GM21717 (cell line): Measurements from ENCODE around the gene FAM200B.

Experiments used
- ATAC-seq: cut with Tn5 transposase; IDR thresholded peaks from one replicate; pipeline ENCODE4 v1.9.1; 2021; ENCODE audit warnings: mild to moderate bottlenecking, moderate library complexity; ENCODE audit not compliant: unreplicated experiment

The FAM200B gene

DNA sequence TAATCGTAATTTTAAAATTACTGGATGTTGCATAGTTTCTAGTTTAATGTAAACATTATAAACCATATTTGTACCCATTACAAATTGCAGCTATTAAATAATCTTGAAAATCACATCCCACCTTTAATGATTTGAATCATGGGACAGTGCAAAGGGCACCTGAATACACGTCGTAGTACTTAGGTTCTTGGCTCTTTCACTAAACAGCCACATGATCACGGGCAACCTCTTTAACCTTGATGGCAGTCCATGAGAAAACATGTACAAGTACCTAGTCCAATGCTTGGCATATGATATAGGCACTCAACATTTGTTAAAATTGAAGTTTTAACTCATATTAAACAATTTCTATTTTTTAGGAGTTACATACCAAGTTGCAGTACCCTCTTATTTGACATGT, 14.6 kb upstream of the FAM200B start:
- ATAC-seq = no peak

DNA sequence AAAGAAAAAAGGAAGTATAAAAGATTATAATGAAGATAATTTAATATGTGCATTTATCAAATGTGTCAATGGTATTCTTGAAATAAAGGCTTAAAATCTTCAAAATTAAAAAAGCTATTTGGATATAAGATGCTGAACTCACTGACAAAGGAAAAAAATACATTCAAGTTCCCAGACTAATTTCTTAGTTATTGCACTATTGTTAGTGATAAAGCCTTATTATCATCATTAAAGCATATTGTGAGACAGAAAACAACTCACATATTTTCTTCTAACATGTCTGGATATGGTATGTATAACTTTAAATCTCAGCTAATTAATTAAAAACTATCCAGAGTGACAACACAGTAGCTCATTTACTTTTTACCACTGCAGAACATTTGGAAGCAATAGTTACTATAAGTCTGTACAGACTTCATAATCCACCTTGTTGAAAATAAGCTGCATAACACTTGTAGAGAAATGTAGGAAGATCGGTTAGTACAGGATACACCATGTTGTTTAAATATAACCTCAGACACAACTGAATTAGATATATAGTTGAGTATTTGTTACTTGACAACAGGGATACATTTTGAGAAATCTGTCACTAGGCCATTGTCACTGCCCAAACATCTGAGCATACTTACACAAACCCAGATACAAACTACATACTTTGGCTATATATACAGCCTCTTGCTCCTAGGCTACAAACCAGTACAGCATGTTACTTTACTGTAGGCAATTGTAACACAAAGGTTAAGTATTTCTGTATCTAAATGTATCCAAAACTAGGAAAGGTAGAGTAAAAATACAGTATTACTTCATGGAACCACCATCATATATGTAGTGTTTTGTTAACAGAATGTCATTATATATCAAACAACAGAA, 12.8 kb upstream of the FAM200B start:
- ATAC-seq = no peak

DNA sequence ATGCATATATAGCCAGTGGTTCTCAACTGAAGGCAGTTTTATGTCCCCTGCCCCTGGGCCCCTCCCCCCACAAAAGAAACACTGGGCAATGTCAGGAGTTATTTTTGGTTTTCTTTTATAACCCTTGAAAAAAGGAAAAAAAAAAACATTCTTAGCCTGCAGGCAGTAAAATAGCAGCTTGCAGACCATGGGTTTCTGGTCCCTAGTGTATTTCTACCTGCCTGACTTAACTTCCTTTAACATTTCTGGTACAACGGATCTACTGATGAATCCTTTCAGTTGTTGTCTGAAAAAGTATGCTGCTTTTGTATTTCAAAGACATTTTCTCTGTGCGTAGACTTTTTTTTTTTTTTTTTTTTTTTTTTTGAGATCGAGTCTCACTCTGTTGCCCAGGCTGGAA, 11.1 kb upstream of the FAM200B start:
- no peak for ATAC-seq

DNA sequence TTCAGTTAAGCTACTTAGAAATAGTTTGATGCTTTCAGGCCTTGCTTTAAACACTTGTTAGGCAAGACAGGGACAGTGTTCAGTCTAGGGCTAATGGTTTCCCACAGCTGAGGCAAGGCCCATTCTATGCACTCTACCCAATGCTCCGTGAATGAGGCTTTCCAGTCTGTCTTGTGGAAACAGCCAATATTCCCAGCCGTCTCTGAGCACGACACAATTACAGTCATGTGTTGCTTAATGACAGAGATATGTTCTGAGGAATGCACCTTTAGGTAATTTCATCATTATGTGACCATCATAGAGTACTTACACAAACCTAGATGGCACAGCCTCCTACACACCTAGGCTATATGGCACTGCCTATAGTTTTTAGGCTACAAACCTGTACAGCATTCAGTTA, 9.5 kb upstream of the FAM200B start:
- ATAC-seq = no peak

DNA sequence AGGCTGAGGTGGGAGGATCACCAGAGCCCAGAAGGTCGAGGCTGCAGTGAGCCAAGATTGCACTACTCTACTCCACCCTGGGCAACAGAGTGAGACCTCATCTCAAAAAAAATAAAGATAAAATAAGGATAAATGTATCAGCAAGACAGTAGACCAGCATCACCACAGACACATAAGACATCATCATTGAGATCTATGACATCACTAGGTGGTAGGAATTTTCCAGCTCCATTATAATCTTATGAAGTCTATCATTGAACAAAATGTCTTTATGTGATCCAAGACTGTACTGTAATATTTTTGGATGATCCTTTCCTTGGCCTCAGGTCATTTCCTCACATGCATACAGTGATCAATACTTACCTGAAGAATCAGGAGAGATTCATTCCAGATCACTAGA, 8.3 kb upstream of the FAM200B start:
- ATAC-seq = no peak

DNA sequence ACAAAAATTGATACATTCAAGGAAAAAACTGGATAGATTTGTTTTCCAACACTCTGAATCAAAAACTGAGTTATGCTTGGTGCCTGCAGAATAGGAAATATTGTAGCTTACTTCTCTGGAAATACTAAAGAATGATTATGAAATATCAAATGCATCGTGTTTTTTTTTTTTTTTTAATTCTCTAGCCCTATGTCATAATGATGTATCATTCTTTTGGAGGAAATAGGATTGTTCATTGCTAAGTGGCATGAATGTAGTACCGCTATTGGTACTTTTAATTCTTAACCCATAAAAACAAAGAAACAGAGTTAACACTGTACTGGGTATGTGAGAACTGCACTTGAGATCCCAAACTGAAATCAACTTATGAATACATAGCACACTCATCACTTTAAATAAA, 7.6 kb upstream of the FAM200B start:
- ATAC-seq = no peak

DNA sequence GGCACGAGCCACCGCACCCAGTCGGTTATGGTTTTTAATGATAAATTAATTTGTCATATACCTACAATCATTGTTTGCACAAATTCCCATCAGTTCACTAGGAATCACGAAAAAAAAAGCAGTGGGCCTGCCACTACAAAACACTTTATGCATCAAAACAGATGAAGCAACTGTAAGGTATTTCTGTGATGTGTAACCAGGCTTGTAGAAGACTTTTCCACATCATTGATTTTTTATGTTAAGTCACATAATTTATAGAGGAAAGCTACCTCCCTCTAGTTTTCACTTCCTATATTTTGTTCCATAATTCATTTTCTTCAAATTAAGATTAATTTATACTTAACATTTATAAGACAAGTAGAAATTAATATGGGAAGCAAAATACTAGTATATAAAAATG, 6.7 kb upstream of the FAM200B start:
- ATAC-seq = no peak

DNA sequence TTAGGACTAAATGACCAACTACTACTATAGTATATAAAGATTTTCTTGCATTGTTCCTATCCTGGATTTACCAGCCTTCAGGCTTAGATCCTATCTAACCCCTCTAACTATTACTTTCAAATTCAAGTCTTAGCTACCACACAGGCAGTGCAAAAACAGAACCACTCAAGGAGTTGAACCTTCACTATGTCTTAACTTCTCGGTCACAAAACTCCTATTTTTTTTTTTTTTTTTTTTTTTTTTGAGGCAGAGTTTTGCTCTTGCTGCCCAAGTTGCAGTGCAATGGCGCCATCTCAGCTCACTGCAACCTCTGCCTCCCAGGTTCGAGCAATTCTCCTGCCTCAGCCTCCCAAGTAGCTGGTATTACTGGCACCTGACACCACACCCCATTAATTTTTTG, 6.3 kb upstream of the FAM200B start:
- ATAC-seq = no peak

DNA sequence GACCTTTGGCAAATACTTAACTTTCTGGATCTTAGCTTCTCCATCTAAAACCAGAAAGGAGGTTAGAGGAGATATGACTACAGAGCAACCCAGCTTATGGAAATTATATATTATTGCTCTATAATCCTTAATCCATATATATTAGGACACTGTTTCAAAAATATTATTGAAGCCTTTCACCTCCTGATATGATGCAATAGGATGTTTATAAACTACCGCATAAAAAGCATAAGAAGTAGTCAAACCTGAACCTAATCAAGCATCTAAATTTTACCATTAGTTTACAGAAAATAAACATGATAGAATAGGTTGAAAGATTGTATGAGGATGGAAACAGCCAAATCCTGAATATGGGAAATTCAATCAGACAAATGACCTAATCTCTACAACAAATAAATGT, 5.6 kb upstream of the FAM200B start:
- no peak for ATAC-seq

DNA sequence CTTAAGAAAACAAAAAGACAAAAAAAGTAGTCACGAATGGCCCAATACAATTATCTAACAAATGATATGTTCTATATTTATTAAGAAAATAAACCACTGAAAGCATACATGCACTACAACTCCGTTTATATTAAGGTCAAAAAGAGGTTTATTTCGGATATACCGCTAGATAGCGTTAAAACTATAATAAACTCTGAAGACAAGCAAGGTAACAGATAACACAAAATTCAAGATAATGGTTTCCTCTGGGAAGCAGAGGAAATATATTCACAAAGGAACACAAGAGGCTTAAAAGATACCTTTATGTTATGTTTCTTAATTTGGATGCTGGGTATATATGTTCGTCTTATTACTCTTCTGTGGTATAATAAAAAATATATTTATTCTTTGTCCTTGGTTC, 4.7 kb upstream of the FAM200B start:
- ATAC-seq = no peak

DNA sequence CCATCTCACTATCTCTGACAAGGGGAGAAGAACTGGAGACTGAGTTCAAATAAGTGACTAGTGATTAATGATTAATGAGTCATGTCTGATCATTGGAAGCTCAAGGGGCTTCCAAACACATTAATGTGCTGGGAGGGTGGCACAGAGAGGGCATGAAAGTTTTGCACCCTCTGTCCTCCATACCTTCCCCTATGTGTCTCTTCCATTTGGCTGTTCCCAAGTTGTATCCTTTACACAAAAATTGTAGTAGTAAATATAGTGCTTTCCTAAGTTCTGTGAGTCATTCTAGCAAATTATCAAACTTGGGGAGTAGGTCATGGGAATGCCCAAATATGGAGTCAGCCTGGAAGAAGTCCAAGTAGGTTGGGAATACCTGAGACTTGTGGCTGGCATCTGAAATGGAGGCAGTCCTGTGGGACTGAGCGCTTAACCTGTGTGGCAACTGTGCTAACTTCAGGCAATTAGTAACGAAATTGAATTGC, 4.1 kb upstream of the FAM200B start:
- ATAC-seq = no peak

DNA sequence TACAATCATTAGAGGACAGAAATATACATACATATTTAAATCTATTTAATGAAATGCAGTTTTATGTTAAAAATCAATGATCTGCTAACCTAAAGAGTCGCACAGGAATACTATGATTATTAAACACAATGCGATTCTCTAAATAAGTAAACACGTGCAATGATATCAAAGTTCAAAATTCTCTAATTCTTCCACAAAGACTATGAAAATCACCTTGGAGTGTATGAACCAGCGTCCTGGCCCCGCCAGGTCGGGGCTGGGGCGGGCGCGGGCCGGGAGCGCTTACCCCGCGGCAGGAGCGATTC, 608 bp upstream of the FAM200B start:
- no peak for ATAC-seq

DNA sequence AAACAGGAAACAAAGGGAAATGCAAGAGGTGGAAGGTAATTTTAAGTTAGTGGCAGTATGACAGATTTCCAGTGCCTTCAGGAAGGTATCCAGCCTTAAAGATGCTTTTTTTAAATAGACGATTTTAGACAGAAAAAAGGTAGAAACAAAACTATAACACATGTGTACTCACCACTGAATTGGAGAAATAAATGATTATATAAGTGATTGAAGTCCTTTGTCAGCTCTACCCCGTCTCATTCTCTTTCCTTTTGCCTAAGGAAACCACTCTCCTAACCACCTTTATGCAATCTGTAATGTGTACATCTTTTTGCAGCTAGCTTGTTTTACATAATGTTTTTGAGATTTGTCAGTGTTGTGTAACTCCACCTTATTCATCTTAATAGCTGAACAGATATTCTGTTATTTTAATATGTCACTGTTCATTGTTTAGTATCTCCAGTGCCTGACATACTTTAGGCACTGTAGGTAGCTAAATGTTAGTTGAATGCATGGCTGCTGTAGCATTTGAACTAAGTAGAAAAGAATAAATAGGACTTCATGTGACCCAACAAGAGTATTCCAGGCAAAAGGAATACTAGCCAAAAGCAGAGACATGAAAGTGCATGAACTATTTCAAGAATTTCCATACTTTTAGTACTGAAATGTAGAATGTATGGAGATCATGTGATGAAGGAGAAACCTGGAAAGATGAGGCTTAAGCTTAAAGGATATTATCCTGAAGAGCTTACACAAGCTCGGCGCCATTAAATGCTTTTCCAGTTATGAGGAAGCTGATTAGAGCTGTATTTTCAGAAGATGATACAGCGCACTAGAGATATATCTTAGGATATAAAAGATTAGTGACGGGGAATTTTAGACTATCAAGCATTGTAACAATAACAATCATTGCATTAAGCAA, 865 bp downstream of the FAM200B start:
- ATAC-seq = peak; percentile 1

DNA sequence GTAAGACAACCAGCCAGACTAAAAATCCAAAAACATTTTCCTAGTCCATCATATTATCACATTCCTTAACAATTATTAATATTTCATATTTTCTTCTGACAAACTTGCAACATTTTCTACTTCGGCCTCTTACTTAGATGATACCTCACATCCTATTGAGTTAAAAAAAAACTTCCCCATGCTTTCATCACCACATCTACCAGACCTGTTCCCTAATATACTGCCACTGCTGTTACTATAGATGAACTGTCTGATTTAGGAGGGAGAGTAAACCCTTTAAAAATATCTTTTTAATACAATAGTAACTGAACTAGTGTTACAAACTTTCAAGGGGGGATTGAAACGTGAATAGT, 1.5 kb downstream of the FAM200B start:
- ATAC-seq = no peak

DNA sequence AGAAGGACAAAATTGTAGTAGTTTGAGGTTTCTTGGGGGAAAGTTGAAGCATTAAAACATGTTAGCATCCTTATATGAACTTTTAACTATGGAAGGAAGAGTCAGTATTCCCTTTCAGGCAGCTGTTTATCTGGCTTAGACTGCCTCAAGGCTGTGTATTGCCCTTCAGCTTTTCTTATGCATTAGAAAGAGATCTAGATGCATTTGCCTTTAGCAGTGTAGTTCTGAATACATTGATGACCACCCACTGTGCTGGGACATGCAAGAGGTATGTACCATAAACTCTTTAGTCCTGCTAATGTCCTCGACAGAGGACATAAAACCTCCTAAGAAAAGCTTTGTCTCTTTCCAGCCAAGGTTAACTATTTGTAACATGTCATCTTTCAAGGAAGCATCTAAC, 2.9 kb downstream of the FAM200B start:
- no peak for ATAC-seq

DNA sequence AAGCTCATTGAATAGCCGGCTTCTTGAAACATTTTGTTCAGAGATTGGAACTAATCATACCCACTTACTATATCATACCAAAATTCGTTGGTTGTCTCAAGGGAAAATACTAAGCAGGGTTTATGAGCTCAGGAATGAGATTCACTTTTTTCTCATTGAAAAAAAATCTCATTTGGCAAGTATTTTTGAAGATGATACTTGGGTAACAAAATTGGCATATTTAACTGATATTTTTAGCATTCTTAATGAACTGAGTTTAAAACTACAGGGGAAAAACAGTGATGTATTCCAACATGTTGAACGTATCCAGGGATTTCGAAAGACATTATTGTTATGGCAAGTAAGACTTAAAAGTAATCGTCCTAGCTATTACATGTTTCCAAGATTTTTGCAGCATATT, 6.4 kb downstream of the FAM200B start:
- ATAC-seq = no peak

DNA sequence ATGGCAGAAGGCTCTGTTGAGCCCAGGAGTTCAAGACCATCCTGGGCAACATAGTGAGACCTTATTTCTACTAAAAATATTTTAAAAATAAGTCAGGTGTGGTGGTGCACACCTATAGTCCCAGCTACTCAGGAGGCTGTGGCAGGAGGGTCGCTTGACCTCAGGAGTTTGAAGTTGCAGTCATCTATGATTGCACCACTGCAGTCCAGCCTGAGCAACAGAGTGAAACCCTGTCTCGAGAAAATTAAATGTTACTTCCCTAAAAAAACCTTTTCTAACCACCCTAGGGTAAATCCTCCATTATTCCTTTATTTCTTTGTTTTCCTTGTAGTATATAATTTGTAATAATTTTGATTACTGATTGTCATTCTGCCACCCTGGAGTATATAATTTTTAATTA, 7.9 kb downstream of the FAM200B start:
- no peak for ATAC-seq

DNA sequence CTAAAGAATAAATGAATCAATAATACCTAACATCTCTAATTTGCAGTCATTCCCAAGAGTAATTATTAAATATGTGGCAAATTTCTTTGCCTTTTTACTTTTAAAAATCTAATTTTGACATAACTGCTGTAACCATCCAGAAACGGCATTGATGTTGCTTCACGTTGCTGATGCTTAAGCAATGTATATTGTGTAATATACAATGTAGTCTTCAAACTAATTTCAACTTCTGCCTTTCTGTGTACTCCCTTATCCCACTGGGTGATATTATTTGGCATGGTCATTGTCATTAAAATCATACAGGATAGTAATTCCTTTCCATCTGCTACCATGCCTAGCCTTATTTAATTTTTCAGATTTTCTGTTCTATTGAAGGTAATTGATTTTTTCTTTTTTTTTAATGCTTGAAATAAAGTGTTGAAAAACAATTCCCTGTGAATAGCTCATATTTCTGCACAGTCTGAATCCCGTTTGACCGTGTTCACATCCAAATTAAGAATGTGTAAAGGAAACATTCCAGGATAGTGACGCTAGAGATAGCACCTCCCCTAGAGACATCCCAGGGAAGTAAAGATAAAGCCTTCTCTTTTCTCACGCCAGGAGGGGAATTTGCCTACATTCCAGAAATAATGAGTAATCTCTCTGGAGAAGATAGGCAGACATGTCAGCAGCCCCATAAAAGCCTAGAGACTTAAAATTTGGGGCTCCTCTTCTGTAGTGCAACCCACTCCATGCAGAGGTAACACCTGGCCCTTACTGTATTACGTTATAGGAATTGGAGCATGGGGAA, 8.6 kb downstream of the FAM200B start:
- no peak for ATAC-seq

DNA sequence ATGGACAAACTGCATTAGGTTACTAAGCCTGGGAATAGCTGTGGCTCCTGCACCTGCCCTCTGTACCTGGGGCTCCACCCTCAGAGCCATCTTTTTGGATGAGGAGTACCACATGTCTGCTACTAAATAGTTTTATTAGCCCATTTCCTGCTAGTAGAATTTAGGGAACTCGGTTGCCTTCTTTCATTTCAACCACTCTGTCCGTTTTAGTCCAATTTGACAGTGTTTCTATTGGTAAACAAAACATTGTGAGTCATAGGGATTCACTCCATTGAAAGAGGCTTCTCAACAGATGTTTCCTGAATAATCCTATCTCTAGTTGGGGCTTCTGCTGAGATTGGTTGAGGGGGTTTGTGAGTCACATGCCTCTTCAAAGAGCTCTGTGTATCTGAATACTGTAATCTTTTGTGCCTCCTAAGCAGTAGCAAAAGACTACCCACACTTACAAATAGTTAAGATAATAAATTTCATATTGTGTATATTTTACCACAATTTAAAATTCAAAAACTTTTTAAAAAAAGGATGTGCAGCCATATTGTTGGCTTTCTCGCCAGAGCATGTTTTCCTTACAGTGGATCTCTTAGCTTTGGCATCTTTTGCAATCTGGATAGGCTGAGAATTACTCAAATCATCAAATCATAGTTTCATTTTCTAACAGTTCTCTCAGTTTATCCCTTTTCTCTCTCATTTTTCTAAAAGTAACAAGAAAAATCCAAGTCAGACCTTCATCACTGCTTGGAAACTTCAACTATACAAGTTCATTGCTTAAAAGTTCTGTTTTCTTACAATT, 9.9 kb downstream of the FAM200B start:
- no peak for ATAC-seq

DNA sequence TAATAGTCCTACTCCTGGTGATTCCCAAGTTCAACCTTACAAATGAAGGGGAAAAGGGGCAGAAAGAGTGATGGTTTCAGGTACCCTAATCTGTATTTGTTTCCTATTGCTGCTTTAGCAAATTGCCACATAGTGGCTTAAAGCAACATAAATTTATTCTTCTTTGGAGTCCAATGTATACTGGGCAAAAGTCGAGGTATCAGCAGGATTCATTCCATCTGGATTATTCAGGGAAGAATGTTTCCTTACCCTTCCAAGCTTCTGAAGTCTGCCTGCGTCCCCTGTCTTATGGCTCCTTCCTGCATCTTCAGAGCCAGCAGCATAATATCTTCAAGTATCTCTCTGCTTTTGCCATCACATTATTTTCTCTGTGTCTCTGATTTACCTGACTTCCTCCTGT, 11.0 kb downstream of the FAM200B start:
- ATAC-seq = no peak

DNA sequence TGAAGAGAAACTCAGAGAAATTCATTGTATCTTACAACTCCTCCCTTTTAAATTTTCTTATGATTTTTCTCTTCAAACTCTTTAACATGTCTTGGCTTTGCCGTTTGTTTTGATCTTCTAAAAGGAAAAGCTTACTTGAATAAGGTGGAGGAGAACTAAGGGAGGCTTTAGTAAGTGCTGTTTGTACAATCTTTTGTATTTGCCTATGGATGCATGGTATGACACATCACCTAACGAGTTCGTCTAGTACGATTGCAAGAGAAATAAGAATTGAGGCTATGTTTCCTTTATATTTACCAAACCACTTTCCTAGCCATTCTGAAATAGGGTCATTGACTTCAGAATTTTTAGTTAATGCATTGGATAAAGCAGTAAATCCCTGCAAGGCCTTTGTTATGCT, 12.8 kb downstream of the FAM200B start:
- no peak for ATAC-seq
